Smooth muscle cell (in vitro differentiated cells): ENCODE results near the gene SOX21. TPM values are rescaled to one million over a fixed set of nuclear protein-coding genes. Genes with fewer than 3 reads are reported as not detected.

ENCODE experiments used
- DNase-seq: peaks from one replicate; lab custom pipeline; 2025; ENCODE audit not compliant: unreplicated experiment; lab: John Stamatoyannopoulos, UW
- H2AFZ ChIP-seq: fragments of 200-600 bp; sonication (generic); 2 replicates; pipeline ENCODE4 v1.6.0; 2016; ENCODE audit warnings: antibody characterized with exemption, low read depth, mild to moderate bottlenecking
- H3F3A ChIP-seq: fragments of 200-600 bp; sonication (generic); 2 replicates; pipeline ENCODE4 v1.6.0; 2017; ENCODE audit warnings: antibody characterized with exemption, low read depth
- H3K27ac ChIP-seq: fragments of 200-600 bp; sonication (generic); 2 replicates; pipeline ENCODE4 v1.5.1; 2016; ENCODE audit warnings: low read depth, mild to moderate bottlenecking
- H3K27me3 ChIP-seq: fragments of 200-600 bp; sonication (generic); 2 replicates; pipeline ENCODE4 v1.6.1; 2016; ENCODE audit warnings: low read depth, mild to moderate bottlenecking
- H3K36me3 ChIP-seq: fragments of 200-600 bp; sonication (generic); 2 replicates; pipeline ENCODE4 v1.5.1; 2016; ENCODE audit warnings: low read depth
- H3K4me1 ChIP-seq: fragments of 200-600 bp; sonication (generic); 2 replicates; pipeline ENCODE4 v1.5.1; 2016; ENCODE audit warnings: low read depth
- H3K4me2 ChIP-seq: fragments of 200-600 bp; sonication (generic); 2 replicates; pipeline ENCODE4 v1.6.0; 2016; ENCODE audit warnings: mild to moderate bottlenecking
- H3K4me3 ChIP-seq: fragments of 200-600 bp; sonication (generic); 2 replicates; pipeline ENCODE4 v1.5.1; 2016; ENCODE audit warnings: mild to moderate bottlenecking
- H3K79me2 ChIP-seq: fragments of 200-600 bp; sonication (generic); 2 replicates; pipeline ENCODE4 v1.6.0; 2016; ENCODE audit warnings: low read depth, mild to moderate bottlenecking
- H3K9ac ChIP-seq: fragments of 200-600 bp; sonication (generic); 2 replicates; pipeline ENCODE4 v1.6.0; 2016; ENCODE audit warnings: low read depth
- H3K9me3 ChIP-seq: fragments of 200-600 bp; sonication (generic); replicated peaks from 2 replicates; pipeline ENCODE4 v1.5.1; 2016; ENCODE audit warnings: low read depth
- H4K20me1 ChIP-seq: fragments of 200-600 bp; sonication (generic); 2 replicates; pipeline ENCODE4 v1.6.0; 2016; ENCODE audit warnings: low read depth
- CTCF ChIP-seq: fragments of 200-600 bp; sonication (generic); IDR thresholded peaks from 2 replicates; pipeline ENCODE4 v1.5.1; 2017; ENCODE audit warnings: borderline replicate concordance, mild to moderate bottlenecking, antibody characterized with exemption; ENCODE audit not compliant: insufficient read depth, poor library complexity, severe bottlenecking
- WGBS: methylation state at CpG from one replicate; pipeline ENCODE4 v1.1.7; 2016; ENCODE audit warnings: low lambda C conversion rate; 5-methylcytosine and 5-hydroxymethylcytosine counted together
- polyA plus RNA-seq: library from polyadenylated mRNA; unstranded; fragments of >200 nt; fragmentation: Nextera tagmentation; extraction: Ambion mirVana; gene quantifications from 2 replicates; pipeline ENCODE4 v1.2.1, GENCODE V29; 2016
- total RNA-seq: library from RNA; depleted of rRNA; stranded (reverse); fragments of >200 nt; gene quantifications from 2 replicates; pipeline ENCODE4 v1.2.3, GENCODE V29; 2014

The SOX21 gene
- total and polyA plus RNA-seq, 2 experiments from 2014 or later, result not detected

GRCh38 chr13:94712812-94713560 lies 641 bp upstream of the SOX21 start:
- Histone ChIP-seq H3K79me2 (no peaks in the 10 kb centered on the region), H3K4me1 (peaks cover 15% of the 10 kb centered on the region), H4K20me1 (peaks cover 3% of the 10 kb centered on the region), H3K27ac (no peak overlapping the region), H3K4me2 (peak overlapping the region; percentile 88), H3F3A (no peaks in the 10 kb centered on the region), H3K36me3 (no peaks in the 10 kb centered on the region), H3K4me3 (peak overlapping the region; percentile 42), H2AFZ (no peak overlapping the region), H3K9me3 (no peaks in the 10 kb centered on the region), H3K27me3 (peaks cover 84% of the 10 kb centered on the region), H3K9ac (no peak overlapping the region)
- no peak for TF ChIP-seq CTCF
- 2% methylated on average over 68 of the region's 79 CpGs for WGBS
- peak; percentile 10 for DNase-seq

DNA sequence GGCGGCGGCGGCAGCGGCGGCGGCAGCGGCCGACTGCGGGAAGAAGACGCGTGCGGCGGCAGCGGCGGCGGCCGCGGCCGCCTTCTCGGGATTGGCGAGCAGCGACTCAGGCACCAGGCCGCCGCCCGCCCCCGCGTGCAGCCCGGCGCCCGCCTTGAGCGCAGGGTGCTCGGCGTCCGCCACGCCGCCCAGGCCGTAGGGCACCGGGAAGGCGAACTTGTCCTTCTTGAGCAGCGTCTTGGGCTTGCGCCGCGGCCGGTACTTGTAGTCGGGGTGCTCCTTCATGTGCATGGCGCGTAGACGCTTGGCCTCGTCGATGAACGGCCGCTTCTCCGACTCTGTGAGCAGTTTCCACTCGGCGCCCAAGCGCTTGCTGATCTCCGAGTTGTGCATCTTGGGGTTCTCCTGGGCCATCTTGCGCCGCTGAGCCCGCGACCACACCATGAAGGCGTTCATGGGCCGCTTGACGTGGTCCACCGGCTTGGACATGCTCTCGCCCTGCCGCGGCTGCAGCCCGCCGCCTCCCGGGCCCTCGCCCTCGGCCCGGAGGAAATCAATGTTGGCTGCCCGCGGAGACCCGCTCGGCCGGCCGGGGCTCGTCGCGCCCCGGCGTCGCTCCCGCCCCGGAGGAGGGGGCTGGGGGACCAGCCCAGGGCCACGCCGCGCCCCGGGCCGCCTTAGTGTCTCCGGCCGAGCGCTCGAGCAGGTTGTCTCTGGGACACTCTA lies 621 bp downstream of the SOX21 start:
- H3K9ac ChIP-seq, result no peak overlapping the region
- H3K36me3 ChIP-seq, result no peaks in the 10 kb centered on the region
- no peaks in the 10 kb centered on the region for H3K79me2 ChIP-seq
- 3% methylated on average over 38 of the region's 97 CpGs for WGBS
- no peak overlapping the region for H3K27ac ChIP-seq
- H3F3A ChIP-seq, result no peaks in the 10 kb centered on the region
- DNase-seq, result no peak
- H3K4me2 ChIP-seq, result peak overlapping the region; percentile 88
- peaks cover 9% of the 10 kb centered on the region for H3K4me1 ChIP-seq
- TF ChIP-seq CTCF, result no peak
- H3K27me3 ChIP-seq, result peaks cover 97% of the 10 kb centered on the region
- no peaks in the 10 kb centered on the region for H3K9me3 ChIP-seq
- peaks cover 3% of the 10 kb centered on the region for H4K20me1 ChIP-seq
- no peak overlapping the region for H2AFZ ChIP-seq
- peak overlapping the region; percentile 42 for H3K4me3 ChIP-seq

GRCh38 chr13:94710881-94711560 lies 1.3 kb downstream of the SOX21 start:
- H3K4me2 ChIP-seq, result peak overlapping the region; percentile 88
- DNase-seq, result no peak
- no peak overlapping the region for H3K27ac ChIP-seq

More at GRCh38 chr13:94710881-94711560, 1.3 kb downstream of the SOX21 start:
- 2% methylated on average over 73 of the region's 81 CpGs for WGBS
- no peaks in the 10 kb centered on the region for H3K9me3 ChIP-seq
- H3K27me3 ChIP-seq, result peaks cover 97% of the 10 kb centered on the region
- peak overlapping the region; percentile 32 for H3K4me3 ChIP-seq
- peaks cover 3% of the 10 kb centered on the region for H4K20me1 ChIP-seq
- TF ChIP-seq CTCF, result peak; percentile 19
- H3K79me2 ChIP-seq, result no peaks in the 10 kb centered on the region
- H2AFZ ChIP-seq, result no peak overlapping the region
- no peaks in the 10 kb centered on the region for H3K36me3 ChIP-seq
- no peak overlapping the region for H3K9ac ChIP-seq
- H3K4me1 ChIP-seq, result peaks cover 13% of the 10 kb centered on the region
- no peaks in the 10 kb centered on the region for H3F3A ChIP-seq
